Measurements from ENCODE around the gene SRSF8.
"Not testable (repeated sequence)": the region's sequence is repeated elsewhere in the genome, so short reads cannot be mapped to it uniquely, and the experiment has no call there.

The SRSF8 gene

GRCh38 chr11:95098826-95099225, 32.1 kb downstream of the SRSF8 start:
- FAIRE-seq = no peak

DNA sequence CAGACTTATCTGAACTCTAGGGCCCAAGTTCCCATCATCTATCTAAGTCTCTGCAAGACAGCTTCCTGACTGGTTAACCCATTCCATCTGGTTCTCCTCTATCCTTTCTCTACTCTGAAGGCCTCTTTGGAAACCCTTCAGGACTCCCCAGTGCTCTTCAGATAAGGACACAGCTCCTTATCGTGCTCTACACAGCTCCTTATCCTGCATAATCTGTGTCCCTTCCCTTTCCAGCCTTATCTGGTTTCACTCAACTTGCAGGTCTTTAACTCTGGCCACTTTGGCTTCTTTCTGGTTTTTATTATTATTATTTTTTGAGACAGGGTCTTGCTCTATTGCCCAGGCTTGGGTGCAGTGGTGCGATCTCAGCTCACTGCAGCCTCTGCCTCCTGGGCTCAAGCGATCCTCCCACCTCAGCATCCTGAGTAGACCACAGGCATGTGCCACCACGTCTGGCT, 33.5 kb downstream of the SRSF8 start:
- FAIRE-seq = no peak

DNA sequence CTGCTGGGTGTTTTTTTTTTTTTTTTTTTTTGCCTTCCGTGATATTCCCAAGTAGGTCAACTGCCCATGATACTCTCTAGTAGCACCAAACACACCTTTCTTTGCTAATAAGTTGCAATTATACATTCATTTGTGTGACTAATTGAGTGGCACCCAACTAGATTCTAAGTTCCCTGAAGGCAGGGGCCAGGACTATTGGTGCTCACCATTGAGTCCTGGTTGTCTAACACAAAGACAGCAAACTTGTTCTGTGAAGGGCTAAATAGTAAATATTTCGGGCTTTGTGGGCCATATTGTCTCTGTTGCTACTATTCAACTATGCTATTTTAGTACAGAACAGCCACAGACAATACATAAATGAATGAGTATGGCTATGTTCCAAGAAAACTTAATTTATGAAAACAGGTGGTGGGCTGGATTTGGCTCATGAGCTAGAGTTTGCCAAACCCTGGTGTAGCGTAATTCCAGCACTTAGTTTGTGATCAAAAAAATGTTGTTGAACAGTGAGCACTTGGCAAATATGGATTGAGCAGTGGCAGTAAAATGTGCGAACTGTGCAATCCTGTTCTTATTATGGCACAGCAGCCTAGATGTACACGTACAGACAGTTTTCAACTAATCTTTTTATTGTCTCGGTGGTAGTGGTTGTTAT, 34.3 kb downstream of the SRSF8 start:
- no peak for FAIRE-seq

DNA sequence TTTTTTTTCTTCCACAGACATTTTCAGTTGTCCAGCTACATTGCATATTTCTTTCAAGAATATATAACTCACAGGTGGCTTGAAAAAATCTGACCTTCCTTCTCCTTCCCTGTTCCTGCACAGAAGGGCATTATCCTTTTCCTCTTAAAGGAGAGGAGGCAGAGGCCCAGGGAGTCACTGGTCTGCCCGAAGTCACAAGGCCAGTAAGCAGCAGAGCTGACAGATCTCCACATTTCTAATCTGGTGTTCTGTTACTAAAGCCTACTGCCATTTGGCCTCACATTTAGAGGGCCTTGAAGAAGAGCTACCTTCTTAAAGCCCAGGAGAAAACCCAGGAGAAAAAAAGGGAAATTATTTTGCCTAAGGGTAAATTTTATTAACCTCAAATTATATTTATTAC, 35.2 kb downstream of the SRSF8 start:
- FAIRE-seq = no peak

- FAIRE-seq = no peak
These were observed 36.0 kb downstream of the SRSF8 start for GRCh38 chr11:95102733-95103132.

GRCh38 chr11:95103701-95104100, 37.0 kb downstream of the SRSF8 start:
- no peak for FAIRE-seq

DNA sequence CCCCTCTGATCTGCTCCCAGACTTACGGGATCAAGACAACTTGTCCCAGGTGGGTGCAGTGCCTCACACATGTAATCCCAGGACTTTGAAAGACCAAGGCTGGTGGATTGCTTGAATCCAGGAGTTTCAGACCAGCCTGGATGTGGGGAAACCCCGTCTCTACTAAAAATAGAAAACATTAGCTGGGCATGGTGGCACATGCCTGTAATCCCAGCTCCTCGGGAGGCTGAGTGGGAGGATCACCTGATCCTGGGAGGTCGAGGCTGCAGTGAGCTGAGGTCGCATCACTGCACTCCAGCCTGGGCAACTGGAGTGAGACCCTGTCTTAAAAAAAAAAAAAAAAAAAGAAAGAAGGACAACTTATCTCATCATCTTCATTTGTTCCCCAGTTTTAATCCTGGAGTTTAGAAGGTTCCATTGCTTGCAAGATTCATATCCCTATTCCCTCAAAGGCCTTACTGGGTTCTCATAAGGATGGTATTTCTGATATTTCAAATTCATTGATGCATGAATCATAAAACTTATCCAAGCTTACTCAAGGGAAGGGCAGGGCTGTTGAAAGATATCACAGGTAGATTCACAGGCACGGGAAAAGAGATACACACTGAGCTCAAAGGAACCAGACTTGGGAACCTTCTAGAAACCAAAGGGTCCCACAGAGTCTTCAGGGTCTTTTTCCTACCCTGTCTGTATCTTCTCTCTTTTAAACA, 37.6 kb downstream of the SRSF8 start:
- FAIRE-seq = no peak

DNA sequence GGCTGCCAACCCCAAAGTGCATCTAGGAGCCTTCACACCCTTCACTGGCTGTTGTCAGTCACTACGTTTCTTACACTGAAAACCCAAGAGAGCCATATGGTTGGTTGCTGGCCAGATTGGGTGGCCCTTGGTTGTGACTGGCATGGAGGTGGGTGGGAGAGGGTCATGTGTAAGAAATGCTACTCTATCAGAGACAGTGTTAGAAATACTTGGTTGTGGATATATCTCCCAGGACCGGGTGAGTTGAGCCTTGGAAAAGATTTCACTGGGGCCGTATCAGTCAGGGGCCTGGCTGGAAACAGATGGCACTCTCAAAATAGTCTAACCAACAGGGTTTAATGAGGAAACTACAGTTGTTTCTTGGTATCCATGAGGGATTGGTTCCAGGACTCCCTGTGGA, 38.1 kb downstream of the SRSF8 start:
- FAIRE-seq = no peak

- no peak for FAIRE-seq
These were observed 41.5 kb downstream of the SRSF8 start for GRCh38 chr11:95108159-95108611.

DNA sequence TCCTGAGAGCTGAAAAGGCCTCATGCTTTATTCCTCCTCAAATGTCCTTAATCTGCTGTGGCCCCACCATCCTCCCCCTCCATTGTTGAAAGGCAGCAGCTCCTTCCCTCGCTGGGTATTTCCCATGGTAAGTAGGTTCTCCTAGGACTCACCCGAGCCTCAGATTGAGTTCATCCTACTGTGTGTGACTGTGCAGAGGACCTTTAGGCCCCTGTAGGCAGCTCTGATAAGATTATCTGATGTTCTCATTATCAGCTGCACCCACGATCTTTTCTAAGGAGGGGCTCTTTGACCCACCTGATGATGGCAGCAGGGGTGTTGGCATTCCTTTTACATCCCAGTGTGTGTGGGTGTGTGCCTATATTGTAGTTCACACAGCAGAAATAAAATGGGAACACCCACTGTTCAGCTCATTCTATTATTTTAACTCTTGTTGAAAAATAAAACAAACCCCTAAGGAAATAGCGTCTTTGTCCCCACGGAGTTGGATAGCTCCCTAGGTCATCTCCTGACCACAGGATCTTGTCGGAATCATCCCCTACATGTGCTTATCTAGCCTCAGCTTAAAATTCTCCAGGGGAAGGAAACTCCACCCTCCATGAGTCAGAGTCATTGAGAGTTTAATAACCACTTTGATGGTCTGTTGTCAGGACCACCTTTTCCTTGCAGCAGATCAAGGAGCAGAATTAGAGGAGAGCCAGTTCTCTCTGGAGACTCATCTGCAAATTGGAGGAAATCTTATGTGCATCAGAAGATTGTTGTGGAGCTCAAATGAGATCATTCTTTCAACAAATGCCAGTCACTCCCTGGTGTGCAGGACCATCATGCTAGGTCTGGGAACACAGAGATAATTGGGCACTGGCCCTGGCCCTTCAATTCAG, 42.2 kb downstream of the SRSF8 start:
- no peak for FAIRE-seq

- not testable (repeated sequence) for FAIRE-seq
These were observed 44.8 kb downstream of the SRSF8 start for GRCh38 chr11:95111471-95111870.

GRCh38 chr11:95111923-95112540, 45.3 kb downstream of the SRSF8 start:
- no peak for FAIRE-seq

DNA sequence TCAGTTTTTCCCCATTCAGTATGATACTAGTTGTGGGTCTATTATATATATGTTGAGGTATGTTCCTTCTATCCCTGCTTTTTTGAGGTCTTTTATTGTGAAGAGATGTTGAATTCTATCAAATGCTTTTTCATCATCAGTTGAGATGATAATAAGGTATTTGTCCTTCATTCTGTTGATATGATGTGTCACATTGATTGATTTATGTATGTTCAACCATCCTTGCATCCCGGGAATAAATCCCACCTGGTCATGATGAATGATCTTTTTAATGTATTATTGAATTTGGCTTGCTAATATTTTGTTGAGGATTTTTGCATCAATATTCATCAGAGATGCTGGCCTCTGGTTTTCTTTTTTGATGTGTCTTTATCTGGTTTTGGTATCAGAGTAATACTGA, 48.9 kb downstream of the SRSF8 start:
- no peak for FAIRE-seq

GRCh38 chr11:95119361-95120060, 52.8 kb downstream of the SRSF8 start:
- FAIRE-seq = no peak

Measured in A204.1 (cell line).